T-cell (primary cell): ENCODE measurements around the gene RTN4RL1. TPM values are rescaled to one million over a fixed set of nuclear protein-coding genes. Genes with fewer than 3 reads are reported as not detected.

Source experiments
- ATAC-seq, 4 experiments: fragments of 200-7000 bp in 3 of 4; fragments of 150-1000 bp in 1 of 4; cut with Tn5 transposase; replicated peaks in 1 of 4; 1 replicate in 3 of 4; 2 replicates in 1 of 4; pipeline ENCODE4 v1.10.0; 2021; ENCODE audit warnings: moderate library complexity in 3 of 4, mild to moderate bottlenecking in 2 of 4, moderate number of reproducible peaks in 1 of 4
- CTCF ChIA-PET, 2 donors: fragments of 300-600 bp; sonication (Branson Sonifier 250); formaldehyde crosslinking; loops; one replicate each; lab custom pipeline; 2022; ENCODE audit warnings: antibody characterized with exemption in 2 of 2; lab: Charles Lee
- POLR2A ChIA-PET, 2 donors: fragments of 300-600 bp; sonication (Branson Sonifier 250); formaldehyde crosslinking; loops; one replicate each; lab custom pipeline; 2022; ENCODE audit warnings: antibody characterized with exemption in 2 of 2; lab: Charles Lee
- DNase-seq, 35 experiments: peaks; one replicate each; pipeline versions ENCODE4 v3.0.0 to v3.0.0-alpha.2; 2013 to 2023
- H3K27ac ChIP-seq: one replicate; pipeline ENCODE4 v1.5.1; 2013; ENCODE audit warnings: low read length
- H3K27me3 ChIP-seq, 2 experiments: replicated peaks in 1 of 2; 1 replicate in 1 of 2; 2 replicates in 1 of 2; pipeline versions ENCODE4 v1.6.1 to v1.7.0; 2013; ENCODE audit warnings: low read length in 1 of 2, mixed read lengths in 1 of 2; ENCODE audit not compliant: control insufficient read depth in 2 of 2, insufficient read depth in 2 of 2; ENCODE audit errors: extremely low read depth in 1 of 2
- H3K36me3 ChIP-seq, 2 donors: 1 replicate in 1 of 2; 2 replicates in 1 of 2; pipeline versions ENCODE4 v1.6.1 to v1.7.0; 2013; ENCODE audit warnings: low read length in 1 of 2; ENCODE audit not compliant: control insufficient read depth in 2 of 2, insufficient read depth in 1 of 2; ENCODE audit errors: extremely low read depth in 1 of 2
- H3K4me1 ChIP-seq, 2 experiments: 1 replicate in 1 of 2; 2 replicates in 1 of 2; pipeline versions ENCODE4 v1.6.1 to v1.7.0; 2013; ENCODE audit warnings: low read length in 2 of 2, mixed read lengths in 1 of 2; ENCODE audit not compliant: insufficient read depth in 2 of 2, control insufficient read depth in 1 of 2; ENCODE audit errors: extremely low read depth in 1 of 2
- H3K4me3 ChIP-seq, 2 donors: 1 replicate in 1 of 2; 2 replicates in 1 of 2; pipeline versions ENCODE4 v1.5.1 to v1.7.0; 2013; ENCODE audit warnings: mild to moderate bottlenecking in 2 of 2, low read length in 1 of 2, moderate library complexity in 1 of 2; ENCODE audit not compliant: control insufficient read depth in 1 of 2; ENCODE audit errors: extremely low read depth in 1 of 2
- H3K9me3 ChIP-seq: 2 replicates; pipeline ENCODE4 v1.7.0; 2013
- H3K27ac Mint-ChIP-seq, 2 donors: one replicate each; pipeline ENCODE4 v1.8.0; 2020 to 2021; ENCODE audit warnings: mild to moderate bottlenecking in 2 of 2, mixed read lengths in 2 of 2
- H3K27me3 Mint-ChIP-seq, 2 donors: one replicate each; pipeline ENCODE4 v1.8.0; 2021 to 2022; ENCODE audit warnings: mixed read lengths in 2 of 2
- H3K36me3 Mint-ChIP-seq: one replicate; pipeline ENCODE4 v1.8.0; 2021; ENCODE audit warnings: mixed read lengths
- H3K4me1 Mint-ChIP-seq, 3 donors: one replicate each; pipeline ENCODE4 v1.8.0; 2020 to 2022; ENCODE audit warnings: mixed read lengths in 3 of 3, mild to moderate bottlenecking in 1 of 3
- H3K4me3 Mint-ChIP-seq, 3 donors: one replicate each; pipeline ENCODE4 v1.8.0; 2020 to 2022; ENCODE audit warnings: mild to moderate bottlenecking in 3 of 3, mixed read lengths in 3 of 3, moderate library complexity in 3 of 3
- H3K9me3 Mint-ChIP-seq, 3 donors: one replicate each; pipeline ENCODE4 v1.8.0; 2020 to 2022; ENCODE audit warnings: mixed read lengths in 3 of 3
- WGBS: methylation state at CpG from one replicate; pipeline ENCODE4 v1.1.5; 2013; ENCODE audit warnings: missing lambda C conversion rate; ENCODE audit not compliant: insufficient coverage; 5-methylcytosine and 5-hydroxymethylcytosine counted together
- total RNA-seq, 35 experiments: library from RNA in 6 of 35; stranded (reverse) in 6 of 35; fragments of 120-200 nt in 1 of 35; gene quantifications; one replicate each; pipeline versions ENCODE4 v1.2.1 to v1.2.4 and lab custom pipeline; 2013 to 2026

Gene RTN4RL1
- total RNA-seq, 5 donors from 2014 or later (not counting 1 experiment from before 2014, with no cell fraction given), result 0.43 to 1.1 (median 0.63) TPM

DNA sequence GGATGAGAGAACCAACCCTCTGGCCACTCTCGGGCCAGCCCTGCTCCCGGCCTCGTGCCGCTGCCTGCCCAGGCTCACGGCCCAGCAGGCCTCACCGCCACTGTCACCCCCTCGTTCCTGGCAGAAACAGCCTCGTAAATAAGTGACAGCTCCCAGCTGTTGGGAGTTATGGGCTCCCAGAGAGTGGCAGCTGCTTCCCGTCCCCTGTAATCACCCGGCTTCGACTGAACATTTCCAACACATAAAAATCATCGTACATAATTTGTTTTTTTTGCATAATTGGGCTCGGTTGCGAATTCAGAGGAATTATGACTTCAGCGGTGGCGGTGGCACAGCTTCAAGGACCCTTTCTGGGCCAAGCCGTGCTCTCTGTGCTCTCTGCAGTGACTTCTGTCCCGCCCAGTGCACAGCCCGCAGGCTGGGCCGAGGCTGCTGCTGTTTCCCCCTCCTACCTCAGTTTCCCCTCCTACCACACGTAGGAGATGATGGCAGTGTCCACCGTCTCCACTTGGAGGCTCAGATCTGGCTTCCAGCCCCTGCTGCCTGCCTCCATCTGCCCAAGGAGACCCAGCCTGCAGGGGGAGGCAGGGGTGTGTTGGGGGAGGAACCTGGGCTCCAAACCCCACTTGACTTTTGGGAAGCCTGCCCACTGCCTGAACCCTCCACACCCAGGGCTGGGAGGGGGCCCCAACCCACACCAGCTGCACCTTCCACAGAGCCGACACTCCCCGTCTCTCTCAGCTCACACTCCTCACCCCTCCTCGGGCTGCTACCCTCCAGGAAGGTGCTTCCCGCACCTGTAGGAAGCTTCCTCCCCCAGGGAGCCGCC lies 84.9 kb downstream of the RTN4RL1 start:
- H3K9me3 Mint-ChIP-seq, result no peaks in the 10 kb centered on the region
- H3K27me3 ChIP-seq, result peaks cover 0 to 23% of the 10 kb centered on the region in 2 experiments
- no peak for ATAC-seq
- no peaks in the 10 kb centered on the region for H3K9me3 ChIP-seq
- H3K4me1 ChIP-seq, result no peaks in the 10 kb centered on the region
- POLR2A ChIA-PET, result no interaction called here
- 79% methylated on average over 20 of the region's 27 CpGs for WGBS
- no peaks in the 10 kb centered on the region for H3K27me3 Mint-ChIP-seq
- CTCF ChIA-PET, result no interaction called here
- no peak for DNase-seq
- no peak overlapping the region for H3K4me3 Mint-ChIP-seq
- no peak overlapping the region for H3K4me3 ChIP-seq
- no peaks in the 10 kb centered on the region for H3K4me1 Mint-ChIP-seq
- no peaks in the 10 kb centered on the region for H3K36me3 Mint-ChIP-seq
- H3K36me3 ChIP-seq, result no peaks in the 10 kb centered on the region
- H3K27ac ChIP-seq, result no peak overlapping the region
- H3K27ac Mint-ChIP-seq, result no peak overlapping the region

DNA sequence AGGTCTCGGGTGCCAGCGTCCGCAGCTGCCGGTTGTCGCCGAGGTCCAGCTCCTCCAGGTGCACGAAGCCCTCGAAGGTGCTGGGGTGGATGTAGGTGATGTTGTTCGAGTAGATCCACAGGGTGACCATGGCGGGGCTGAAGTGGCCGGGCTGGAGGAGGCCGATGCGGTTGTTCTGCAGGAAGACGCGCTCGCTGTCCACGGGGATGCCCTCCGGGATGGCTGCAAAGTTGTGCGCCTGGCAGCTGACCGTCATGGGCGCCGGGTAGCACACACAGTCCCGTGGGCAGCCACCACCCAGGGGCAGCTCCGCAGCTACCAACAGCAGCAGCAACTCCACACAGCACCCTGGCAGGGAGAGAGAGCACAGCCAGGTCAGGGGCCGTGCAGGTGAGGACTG lies 87.7 kb downstream of the RTN4RL1 start:
- Histone ChIP-seq H3K4me3 (no peak overlapping the region), H3K36me3 (no peaks in the 10 kb centered on the region), H3K4me1 (no peaks in the 10 kb centered on the region), H3K27ac (no peak overlapping the region), H3K27me3 (peaks cover 0 to 23% of the 10 kb centered on the region in 2 experiments), H3K9me3 (no peaks in the 10 kb centered on the region)
- Mint-ChIP-seq H3K27ac (no peak overlapping the region), H3K4me1 (no peaks in the 10 kb centered on the region), H3K4me3 (no peak overlapping the region), H3K27me3 (no peaks in the 10 kb centered on the region), H3K9me3 (no peaks in the 10 kb centered on the region), H3K36me3 (no peaks in the 10 kb centered on the region)
- no peak for ATAC-seq
- ChIA-PET POLR2A (no interaction called here), CTCF (no interaction called here)
- DNase-seq, result no peak
- 93% methylated on average over 16 of the region's 25 CpGs for WGBS

DNA sequence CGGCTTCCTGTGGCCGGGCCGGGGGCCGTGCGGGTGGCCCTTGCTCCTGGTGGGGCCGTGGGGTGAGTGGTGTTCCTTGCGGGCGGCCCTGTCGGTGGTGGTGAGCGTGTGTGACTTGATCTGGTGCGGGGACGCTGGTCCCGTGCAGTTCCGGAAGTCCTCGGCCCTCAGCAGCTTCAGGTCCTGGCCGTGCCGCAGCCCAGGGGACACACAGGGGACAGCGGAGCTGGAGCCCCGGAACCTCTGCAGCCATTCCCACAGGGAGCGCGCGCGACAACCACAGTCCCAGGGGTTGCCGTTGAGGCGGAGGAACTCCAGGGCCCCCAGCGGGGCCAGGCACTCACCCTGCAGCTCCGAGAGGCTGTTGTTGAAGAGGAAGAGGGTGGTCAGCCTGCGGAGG lies 88.4 kb downstream of the RTN4RL1 start:
- Histone ChIP-seq H3K4me3 (no peak overlapping the region), H3K27ac (no peak overlapping the region), H3K9me3 (no peaks in the 10 kb centered on the region), H3K4me1 (no peaks in the 10 kb centered on the region), H3K36me3 (no peaks in the 10 kb centered on the region), H3K27me3 (peaks cover 0 to 26% of the 10 kb centered on the region in 2 experiments)
- CTCF ChIA-PET, result no interaction called here
- no peak overlapping the region for H3K27ac Mint-ChIP-seq
- no peaks in the 10 kb centered on the region for H3K4me1 Mint-ChIP-seq
- DNase-seq (no peak), ATAC-seq (no peak)
- H3K9me3 Mint-ChIP-seq, result no peaks in the 10 kb centered on the region
- H3K4me3 Mint-ChIP-seq, result no peak overlapping the region
- no peaks in the 10 kb centered on the region for H3K36me3 Mint-ChIP-seq
- WGBS, result 58% methylated on average over 22 of the region's 28 CpGs
- POLR2A ChIA-PET, result no interaction called here
- H3K27me3 Mint-ChIP-seq, result no peaks in the 10 kb centered on the region

DNA sequence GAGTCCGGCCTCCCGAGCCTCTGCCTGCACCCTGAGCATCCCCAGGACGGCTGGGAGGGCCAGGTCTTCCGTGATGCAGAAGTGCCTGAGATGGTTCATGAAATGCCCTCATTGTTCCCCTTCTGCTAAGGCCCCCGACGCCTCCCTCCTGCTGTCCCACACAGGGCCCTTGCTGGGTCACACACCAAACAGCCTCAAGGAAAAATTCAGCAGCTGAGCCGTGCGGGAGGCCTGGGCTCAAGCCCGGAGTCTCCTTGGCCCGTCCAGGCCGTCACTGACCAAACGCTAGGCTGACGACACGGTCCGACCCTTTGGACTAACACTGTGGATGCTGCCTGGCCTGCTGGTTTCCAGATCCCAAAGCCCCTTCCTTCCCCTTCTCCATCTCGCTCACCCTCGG lies 90.2 kb downstream of the RTN4RL1 start:
- ATAC-seq, result no peak
- Histone ChIP-seq H3K27ac (no peak overlapping the region), H3K9me3 (no peaks in the 10 kb centered on the region), H3K36me3 (no peaks in the 10 kb centered on the region), H3K4me3 (no peak overlapping the region), H3K27me3 (peaks cover 0 to 20% of the 10 kb centered on the region in 2 experiments), H3K4me1 (no peaks in the 10 kb centered on the region)
- POLR2A ChIA-PET, result interaction anchor here in 1 of 2 donors (0.5 kb wide), 1 partner anchor 64 kb away, joined by 3 read pairs; no protein-coding TSS in a partner anchor
- Mint-ChIP-seq H3K27ac (no peak overlapping the region), H3K9me3 (no peaks in the 10 kb centered on the region), H3K36me3 (no peaks in the 10 kb centered on the region), H3K4me3 (no peak overlapping the region), H3K27me3 (no peaks in the 10 kb centered on the region), H3K4me1 (no peaks in the 10 kb centered on the region)
- CTCF ChIA-PET, result no interaction called here
- DNase-seq, result no peak
- 83% methylated on average over 17 of the region's 17 CpGs for WGBS

DNA sequence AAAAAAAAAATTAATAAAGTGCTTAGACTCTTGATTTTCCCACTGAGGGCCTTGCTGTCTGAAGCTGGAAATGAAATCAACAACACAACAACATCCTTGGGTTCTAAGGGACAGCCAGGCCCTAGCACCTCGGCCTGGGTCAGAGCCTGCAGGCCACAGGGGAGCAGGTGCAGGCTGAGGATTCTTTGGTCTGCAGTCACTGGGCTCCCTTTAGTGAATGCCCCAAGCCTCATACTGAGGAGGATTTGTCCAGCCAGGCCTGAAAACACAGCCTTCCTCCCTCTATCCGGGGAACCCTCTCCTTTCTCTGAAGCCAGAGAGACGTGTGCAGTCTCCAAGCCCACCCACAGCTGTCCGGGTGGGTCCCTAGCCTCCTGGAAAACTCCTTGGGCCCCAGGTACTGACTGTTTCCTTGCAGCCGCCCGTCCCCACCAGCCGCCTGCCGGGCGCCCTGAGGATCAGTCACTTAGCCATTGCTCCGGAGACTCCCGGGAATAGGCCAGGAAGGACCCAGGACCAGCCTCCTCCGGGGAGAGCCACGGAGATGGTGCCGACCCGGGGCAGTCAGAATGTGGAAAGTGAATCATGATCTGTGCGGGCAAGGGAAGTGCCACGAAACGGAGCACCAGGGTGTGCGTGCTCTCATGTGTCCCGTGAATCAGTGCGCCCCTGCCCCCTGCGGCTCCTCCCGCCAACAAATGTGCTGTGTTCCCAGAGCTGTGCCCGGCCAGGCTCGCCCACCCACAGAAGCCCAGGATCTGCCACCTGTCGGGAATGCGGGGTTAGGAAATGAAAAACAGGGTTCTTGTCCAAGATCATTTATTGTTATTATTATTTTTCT lies 91.0 kb downstream of the RTN4RL1 start:
- ATAC-seq (no peak), DNase-seq (no peak)
- no peak overlapping the region for H3K4me3 ChIP-seq
- H3K4me1 ChIP-seq, result no peaks in the 10 kb centered on the region
- POLR2A ChIA-PET, result no interaction called here
- H3K9me3 Mint-ChIP-seq, result no peaks in the 10 kb centered on the region
- no peaks in the 10 kb centered on the region for H3K36me3 ChIP-seq
- no peaks in the 10 kb centered on the region for H3K36me3 Mint-ChIP-seq
- no peaks in the 10 kb centered on the region for H3K9me3 ChIP-seq
- no peaks in the 10 kb centered on the region for H3K27me3 Mint-ChIP-seq
- no peak overlapping the region for H3K27ac ChIP-seq
- H3K4me3 Mint-ChIP-seq, result no peak overlapping the region
- CTCF ChIA-PET, result no interaction called here
- no peak overlapping the region for H3K27ac Mint-ChIP-seq
- H3K4me1 Mint-ChIP-seq, result no peaks in the 10 kb centered on the region
- WGBS, result 90% methylated on average over 21 of the region's 27 CpGs
- H3K27me3 ChIP-seq, result peaks cover 0 to 20% of the 10 kb centered on the region in 2 experiments

DNA sequence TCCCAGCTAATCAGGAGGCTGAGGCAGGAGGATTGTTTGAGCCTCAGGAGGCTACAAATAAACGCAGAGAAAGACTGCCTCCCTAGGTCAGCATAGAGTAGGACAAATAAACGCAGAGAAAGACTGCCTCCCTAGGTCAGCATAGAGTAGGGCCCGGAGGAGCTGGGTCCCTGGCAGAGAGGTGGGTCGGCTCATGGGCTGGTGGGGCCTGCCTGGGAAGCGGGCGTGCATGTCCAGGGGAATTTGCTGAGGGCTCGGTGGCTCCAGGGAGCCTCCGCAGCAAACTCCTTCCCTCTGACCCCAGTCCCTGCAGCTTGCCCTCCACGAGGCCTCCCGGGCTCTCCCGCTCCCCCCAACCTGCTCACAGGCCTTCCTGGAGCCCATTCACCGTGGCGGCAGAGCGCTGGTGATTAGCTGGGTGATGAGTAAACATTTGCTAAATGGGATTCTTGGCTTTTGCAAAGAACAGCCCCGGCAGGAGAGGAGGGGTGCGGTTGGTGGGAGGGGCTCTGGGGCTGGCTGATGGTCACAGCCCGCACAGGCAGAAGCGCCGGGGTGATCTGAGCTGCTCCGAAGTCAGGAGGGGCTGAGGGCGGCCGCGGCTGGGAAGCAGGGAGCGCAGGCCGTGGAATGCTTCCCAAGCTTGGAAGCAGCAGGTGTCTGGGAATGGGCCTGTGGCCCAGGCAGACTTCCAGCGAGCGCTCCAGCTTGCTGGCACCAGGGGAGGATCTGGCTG lies 93.1 kb downstream of the RTN4RL1 start:
- CTCF ChIA-PET, result no interaction called here
- 88% methylated on average over 19 of the region's 27 CpGs for WGBS

More for the DNA sequence above, 93.1 kb downstream of the RTN4RL1 start:
- no peak for ATAC-seq
- no peaks in the 10 kb centered on the region for H3K4me1 Mint-ChIP-seq
- no peak overlapping the region for H3K4me3 Mint-ChIP-seq
- no peaks in the 10 kb centered on the region for H3K36me3 Mint-ChIP-seq
- no peaks in the 10 kb centered on the region for H3K9me3 ChIP-seq
- H3K27ac Mint-ChIP-seq, result no peak overlapping the region
- no peaks in the 10 kb centered on the region for H3K9me3 Mint-ChIP-seq
- H3K27me3 Mint-ChIP-seq, result no peaks in the 10 kb centered on the region
- no peak overlapping the region for H3K27ac ChIP-seq
- H3K4me1 ChIP-seq, result no peaks in the 10 kb centered on the region
- peaks cover 0 to 24% of the 10 kb centered on the region in 2 experiments for H3K27me3 ChIP-seq
- no peak for DNase-seq
- no peaks in the 10 kb centered on the region for H3K36me3 ChIP-seq
- POLR2A ChIA-PET, result interaction anchor here in 1 of 2 donors (0.6 kb wide), 1 partner anchor 1013 kb away, joined by 5 read pairs; no protein-coding TSS in a partner anchor
- no peak overlapping the region for H3K4me3 ChIP-seq
